Progenitor cell of endocrine pancreas (in vitro differentiated cells): ENCODE measurements around the gene PPP1CC. TPM values are rescaled to one million over a fixed set of nuclear protein-coding genes. Genes with fewer than 3 reads are reported as not detected.
"Not testable (repeated sequence)": the region's sequence is repeated elsewhere in the genome, so short reads cannot be mapped to it uniquely, and the experiment has no call there.

Experiments
- DNase-seq: peaks from one replicate; pipeline ENCODE4 v3.0.0; 2021; ENCODE audit warnings: low spot score; ENCODE audit not compliant: unreplicated experiment
- H3K27ac Mint-ChIP-seq: 2 replicates; pipeline ENCODE4 v1.8.0; 2021; ENCODE audit warnings: mild to moderate bottlenecking, moderate library complexity, mixed read lengths
- H3K27me3 Mint-ChIP-seq: 2 replicates; pipeline ENCODE4 v1.8.0; 2021; ENCODE audit warnings: mixed read lengths
- H3K36me3 Mint-ChIP-seq: 2 replicates; pipeline ENCODE4 v1.8.0; 2022; ENCODE audit warnings: mixed read lengths; ENCODE audit not compliant: insufficient read depth
- H3K4me1 Mint-ChIP-seq: 2 replicates; pipeline ENCODE4 v1.8.0; 2021; ENCODE audit warnings: low read depth, mixed read lengths
- H3K4me3 Mint-ChIP-seq: 2 replicates; pipeline ENCODE4 v1.8.0; 2021; ENCODE audit warnings: low read depth, mild to moderate bottlenecking, moderate library complexity, mixed read lengths
- H3K9me3 Mint-ChIP-seq: 2 replicates; pipeline ENCODE4 v1.8.0; 2021; ENCODE audit warnings: low read depth, mixed read lengths
- total RNA-seq: library from RNA; stranded (reverse); gene quantifications from 2 replicates; pipeline ENCODE4 v1.2.1, GENCODE V29; 2021
- TF ChIP-seq, protein P1 (sequence below): fragments of 200-600 bp; sonication (generic); IDR thresholded peaks from one replicate; pipeline ENCODE4 v1.5.0; 2021; ENCODE audit warnings: antibody characterized with exemption, mild to moderate bottlenecking; ENCODE audit not compliant: unreplicated experiment

The PPP1CC gene
- total RNA-seq, 1 donor from 2014 or later, result 164 TPM

DNA sequence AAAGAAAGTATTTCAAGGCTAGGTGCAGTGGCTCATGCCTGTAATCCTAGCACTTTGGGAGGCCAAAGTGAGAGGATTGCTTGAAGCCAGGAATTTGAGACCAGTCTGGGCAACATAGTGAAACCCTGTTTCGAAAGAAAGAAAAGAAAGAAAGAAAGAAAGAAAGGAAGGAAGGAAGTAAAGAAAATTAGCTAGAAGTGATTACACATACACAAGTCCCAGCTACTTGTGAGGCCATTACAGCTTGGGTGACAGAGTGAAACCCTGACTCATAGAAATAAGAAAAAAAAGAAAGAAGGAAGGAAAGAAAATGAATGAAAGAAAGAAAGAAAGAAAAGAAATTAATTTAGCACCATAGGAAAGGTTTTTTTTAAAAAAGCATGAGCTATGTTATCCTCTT lies 33.3 kb upstream of the PPP1CC start:
- Mint-ChIP-seq H3K27me3 (peaks cover 10% of the 10 kb centered on the region), H3K27ac (no peak overlapping the region), H3K4me3 (no peak overlapping the region), H3K4me1 (no peaks in the 10 kb centered on the region), H3K9me3 (peaks cover 11% of the 10 kb centered on the region), H3K36me3 (peaks cover 3% of the 10 kb centered on the region)
- TF ChIP-seq, protein P1, sequence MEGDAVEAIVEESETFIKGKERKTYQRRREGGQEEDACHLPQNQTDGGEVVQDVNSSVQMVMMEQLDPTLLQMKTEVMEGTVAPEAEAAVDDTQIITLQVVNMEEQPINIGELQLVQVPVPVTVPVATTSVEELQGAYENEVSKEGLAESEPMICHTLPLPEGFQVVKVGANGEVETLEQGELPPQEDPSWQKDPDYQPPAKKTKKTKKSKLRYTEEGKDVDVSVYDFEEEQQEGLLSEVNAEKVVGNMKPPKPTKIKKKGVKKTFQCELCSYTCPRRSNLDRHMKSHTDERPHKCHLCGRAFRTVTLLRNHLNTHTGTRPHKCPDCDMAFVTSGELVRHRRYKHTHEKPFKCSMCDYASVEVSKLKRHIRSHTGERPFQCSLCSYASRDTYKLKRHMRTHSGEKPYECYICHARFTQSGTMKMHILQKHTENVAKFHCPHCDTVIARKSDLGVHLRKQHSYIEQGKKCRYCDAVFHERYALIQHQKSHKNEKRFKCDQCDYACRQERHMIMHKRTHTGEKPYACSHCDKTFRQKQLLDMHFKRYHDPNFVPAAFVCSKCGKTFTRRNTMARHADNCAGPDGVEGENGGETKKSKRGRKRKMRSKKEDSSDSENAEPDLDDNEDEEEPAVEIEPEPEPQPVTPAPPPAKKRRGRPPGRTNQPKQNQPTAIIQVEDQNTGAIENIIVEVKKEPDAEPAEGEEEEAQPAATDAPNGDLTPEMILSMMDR, result no peak
- no peak for DNase-seq

DNA sequence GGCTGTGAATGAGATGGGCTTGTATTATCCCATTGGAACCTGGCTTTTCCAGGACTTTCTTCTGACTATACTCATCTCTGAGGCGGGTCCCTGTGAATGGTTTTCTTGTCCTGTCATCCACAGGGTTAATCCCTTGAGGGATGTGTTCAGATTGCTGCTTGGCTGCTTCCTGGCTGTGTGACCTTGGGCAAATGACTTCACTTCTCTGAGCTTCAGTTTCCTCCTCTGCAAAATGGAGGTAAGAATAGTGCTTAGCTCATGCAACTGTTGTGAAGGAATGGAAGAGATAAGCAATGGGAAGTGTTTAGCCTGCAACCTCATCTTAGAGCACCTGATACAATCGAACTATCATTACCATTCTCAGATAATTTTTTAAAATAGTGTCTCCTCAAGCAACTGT lies 32.1 kb upstream of the PPP1CC start:
- TF ChIP-seq, protein P1, result no peak
- Mint-ChIP-seq H3K4me1 (no peaks in the 10 kb centered on the region), H3K27me3 (peaks cover 7% of the 10 kb centered on the region), H3K9me3 (peaks cover 13% of the 10 kb centered on the region), H3K36me3 (peaks cover 3% of the 10 kb centered on the region), H3K27ac (no peak overlapping the region), H3K4me3 (no peak overlapping the region)
- DNase-seq, result no peak

DNA sequence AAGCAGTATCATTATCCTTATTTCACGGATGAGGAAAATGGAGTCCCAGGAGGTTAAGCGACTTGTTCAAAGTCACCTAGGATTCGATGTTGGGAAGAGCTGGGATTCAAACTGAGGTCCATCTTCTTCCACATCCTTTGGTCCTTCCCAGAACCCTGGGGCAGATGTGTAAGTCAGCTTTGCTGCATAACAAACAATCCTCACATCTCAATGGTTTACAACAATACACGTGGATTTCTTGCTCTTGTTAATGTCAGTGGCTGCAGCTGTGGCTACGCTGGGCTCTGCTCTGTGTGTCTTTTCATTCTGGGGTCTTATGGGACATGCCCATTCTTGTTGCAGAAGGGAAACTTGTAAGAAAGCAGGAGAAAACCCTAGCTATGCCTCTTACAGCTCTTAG lies 26.3 kb upstream of the PPP1CC start:
- no peak overlapping the region for H3K4me3 Mint-ChIP-seq
- peaks cover 13% of the 10 kb centered on the region for H3K9me3 Mint-ChIP-seq
- peaks cover 3% of the 10 kb centered on the region for H3K36me3 Mint-ChIP-seq
- no peak overlapping the region for H3K27ac Mint-ChIP-seq
- no peak for DNase-seq
- TF ChIP-seq, protein P1, result no peak
- no peaks in the 10 kb centered on the region for H3K4me1 Mint-ChIP-seq
- peaks cover 4% of the 10 kb centered on the region for H3K27me3 Mint-ChIP-seq

DNA sequence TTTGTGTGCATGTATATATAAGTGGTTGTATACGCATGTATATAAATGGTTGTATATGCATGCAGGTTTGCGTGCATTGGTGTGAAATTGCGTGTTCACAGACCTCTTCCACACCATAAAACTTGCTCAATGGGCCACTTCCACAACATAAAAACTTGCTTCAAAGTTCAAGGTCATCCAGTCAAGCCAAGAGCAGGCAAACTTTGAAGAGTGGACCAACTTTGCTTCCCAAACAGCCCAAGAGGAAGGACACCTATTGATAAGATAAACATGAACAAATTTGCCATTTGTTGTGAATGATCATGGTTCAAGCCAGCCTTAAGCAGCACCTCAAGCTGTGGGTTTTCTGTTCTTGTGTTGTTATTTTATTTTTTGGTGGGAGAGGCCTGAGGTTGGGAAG lies 25.2 kb upstream of the PPP1CC start:
- H3K27me3 Mint-ChIP-seq, result peaks cover 4% of the 10 kb centered on the region
- peaks cover 3% of the 10 kb centered on the region for H3K36me3 Mint-ChIP-seq
- H3K4me3 Mint-ChIP-seq, result no peak overlapping the region
- H3K9me3 Mint-ChIP-seq, result peaks cover 13% of the 10 kb centered on the region
- DNase-seq, result no peak
- no peak overlapping the region for H3K27ac Mint-ChIP-seq
- TF ChIP-seq, protein P1, result no peak
- no peaks in the 10 kb centered on the region for H3K4me1 Mint-ChIP-seq

- Mint-ChIP-seq H3K36me3 (peaks cover 2% of the 10 kb centered on the region), H3K9me3 (peaks cover 7% of the 10 kb centered on the region), H3K4me3 (no peak overlapping the region), H3K27ac (no peak overlapping the region), H3K27me3 (peaks cover 4% of the 10 kb centered on the region), H3K4me1 (no peaks in the 10 kb centered on the region)
- TF ChIP-seq, protein P1, result no peak
- DNase-seq, result no peak
Measured at GRCh38 chr12:110766311-110767154, 23.8 kb upstream of the PPP1CC start.

DNA sequence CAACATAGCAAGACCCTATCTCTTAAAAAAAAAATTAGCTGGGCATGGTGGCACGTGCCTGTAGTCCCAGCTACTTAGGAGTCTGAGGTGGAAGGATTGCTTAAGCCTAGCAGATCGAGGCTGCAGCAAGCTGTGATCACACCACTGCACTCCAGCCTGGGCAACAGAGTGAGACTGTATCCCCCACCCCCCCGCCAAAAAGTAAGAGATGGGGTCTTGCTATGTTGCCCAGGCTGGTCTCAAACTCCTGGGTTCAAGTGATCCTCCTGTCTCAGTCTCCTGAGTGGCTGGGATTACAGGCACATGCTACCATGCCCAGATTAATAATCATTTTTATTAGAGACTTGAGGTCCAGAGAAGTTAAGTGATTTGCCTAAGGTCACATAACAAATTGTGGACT lies 22.9 kb upstream of the PPP1CC start:
- not testable (repeated sequence) for DNase-seq, H3K27me3 Mint-ChIP-seq, H3K4me3 Mint-ChIP-seq, H3K4me1 Mint-ChIP-seq, H3K27ac Mint-ChIP-seq, H3K9me3 Mint-ChIP-seq, H3K36me3 Mint-ChIP-seq
